ENCODE results near the gene C16orf54. TPM values are rescaled to one million over a fixed set of nuclear protein-coding genes. Genes with fewer than 3 reads are reported as not detected.
"Not testable (repeated sequence)": the region's sequence is repeated elsewhere in the genome, so short reads cannot be mapped to it uniquely, and the experiment has no call there.

The C16orf54 gene
- total RNA-seq, 2 donors from 2014 or later = 1.1 to 1.2 TPM

DNA sequence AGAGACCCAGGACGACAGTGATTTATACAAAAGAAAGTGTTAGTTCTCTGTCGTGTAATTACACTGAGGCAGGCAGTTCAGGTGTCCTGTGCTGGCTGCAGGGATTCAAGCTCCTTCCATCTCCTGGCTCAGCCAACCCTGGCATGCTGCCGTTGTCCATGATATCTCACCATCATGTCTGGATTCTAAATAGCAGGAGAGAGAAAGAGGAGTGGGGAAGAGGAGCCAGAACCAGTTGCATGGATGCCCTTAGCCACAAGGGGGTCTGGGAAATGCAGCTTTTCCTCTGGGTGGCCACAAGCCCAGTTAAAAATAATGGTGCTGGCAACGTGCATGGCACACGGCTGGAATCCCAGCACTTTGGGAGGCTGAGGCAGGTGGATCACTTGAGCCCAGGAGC, 9.7 kb downstream of the C16orf54 start:
- Histone ChIP-seq H3K27me3 (replicated peaks; ENCODE audit: insufficient read depth) (no peaks in the 10 kb centered on the region), H3K4me3 (no peak overlapping the region), H3K27ac (no peak overlapping the region), H3K9me3 (no peaks in the 10 kb centered on the region), H3K4me1 (replicated peaks) (peaks cover 4% of the 10 kb centered on the region), H3K36me3 (no peaks in the 10 kb centered on the region)
- intact Hi-C loops (cut with DNase I) = no loop called here
- WGBS = 35% methylated on average over 5 of the region's 5 CpGs
- no peak for TF ChIP-seq POLR2A (IDR thresholded peaks at IDR 0.05)
- TF ChIP-seq POLR2AphosphoS5 (IDR thresholded peaks at IDR 0.05) = no peak
- TF ChIP-seq, protein P1, sequence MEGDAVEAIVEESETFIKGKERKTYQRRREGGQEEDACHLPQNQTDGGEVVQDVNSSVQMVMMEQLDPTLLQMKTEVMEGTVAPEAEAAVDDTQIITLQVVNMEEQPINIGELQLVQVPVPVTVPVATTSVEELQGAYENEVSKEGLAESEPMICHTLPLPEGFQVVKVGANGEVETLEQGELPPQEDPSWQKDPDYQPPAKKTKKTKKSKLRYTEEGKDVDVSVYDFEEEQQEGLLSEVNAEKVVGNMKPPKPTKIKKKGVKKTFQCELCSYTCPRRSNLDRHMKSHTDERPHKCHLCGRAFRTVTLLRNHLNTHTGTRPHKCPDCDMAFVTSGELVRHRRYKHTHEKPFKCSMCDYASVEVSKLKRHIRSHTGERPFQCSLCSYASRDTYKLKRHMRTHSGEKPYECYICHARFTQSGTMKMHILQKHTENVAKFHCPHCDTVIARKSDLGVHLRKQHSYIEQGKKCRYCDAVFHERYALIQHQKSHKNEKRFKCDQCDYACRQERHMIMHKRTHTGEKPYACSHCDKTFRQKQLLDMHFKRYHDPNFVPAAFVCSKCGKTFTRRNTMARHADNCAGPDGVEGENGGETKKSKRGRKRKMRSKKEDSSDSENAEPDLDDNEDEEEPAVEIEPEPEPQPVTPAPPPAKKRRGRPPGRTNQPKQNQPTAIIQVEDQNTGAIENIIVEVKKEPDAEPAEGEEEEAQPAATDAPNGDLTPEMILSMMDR (IDR thresholded peaks at IDR 0.05) = no peak
- DNase-seq (ENCODE audit: low spot score) = no peak

DNA sequence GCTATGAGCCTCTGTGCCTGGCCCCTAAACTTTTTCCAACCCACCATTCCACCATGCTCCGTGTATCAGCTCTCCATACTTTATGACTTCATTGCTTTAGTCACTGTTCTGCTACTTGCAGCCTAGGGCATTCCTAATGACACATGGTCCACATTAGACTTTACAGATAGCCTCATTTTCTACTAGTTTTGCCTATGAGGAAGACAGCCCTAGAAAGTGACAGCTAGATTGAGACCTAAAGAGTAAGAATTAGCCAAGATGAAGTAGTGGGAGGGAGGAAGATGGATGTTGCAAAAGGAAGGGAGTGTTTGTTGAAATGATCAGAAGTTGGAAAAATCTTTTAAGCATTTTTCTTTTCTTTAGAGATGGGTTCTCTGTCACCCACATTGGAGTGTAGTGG, 11.0 kb downstream of the C16orf54 start:
- 90% methylated on average over 1 of the region's 1 CpG for WGBS
- H3K27ac ChIP-seq = no peak overlapping the region
- intact Hi-C loops (cut with DNase I) = no loop called here

GRCh38 chr16:29731768-29732601, 13.8 kb downstream of the C16orf54 start:
- DNase-seq (ENCODE audit: low spot score); intact Hi-C loops (cut with DNase I); H3K4me3 ChIP-seq; H3K9me3 ChIP-seq; H3K27me3 ChIP-seq (replicated peaks; ENCODE audit: insufficient read depth); H3K27ac ChIP-seq; H3K36me3 ChIP-seq; H3K4me1 ChIP-seq (replicated peaks): not testable (repeated sequence)
- WGBS = 86% methylated on average over 13 of the region's 13 CpGs

More for the DNA sequence above, 11.0 kb downstream of the C16orf54 start:
- Histone ChIP-seq H3K27me3 (replicated peaks; ENCODE audit: insufficient read depth) (no peaks in the 10 kb centered on the region), H3K4me1 (replicated peaks) (no peaks in the 10 kb centered on the region), H3K9me3 (no peaks in the 10 kb centered on the region), H3K36me3 (no peaks in the 10 kb centered on the region), H3K4me3 (no peak overlapping the region)
- DNase-seq (ENCODE audit: low spot score) = no peak
- TF ChIP-seq POLR2A (IDR thresholded peaks at IDR 0.05) = no peak
- TF ChIP-seq, protein P1 (IDR thresholded peaks at IDR 0.05) = no peak
- TF ChIP-seq POLR2AphosphoS5 (IDR thresholded peaks at IDR 0.05) = no peak

DNA sequence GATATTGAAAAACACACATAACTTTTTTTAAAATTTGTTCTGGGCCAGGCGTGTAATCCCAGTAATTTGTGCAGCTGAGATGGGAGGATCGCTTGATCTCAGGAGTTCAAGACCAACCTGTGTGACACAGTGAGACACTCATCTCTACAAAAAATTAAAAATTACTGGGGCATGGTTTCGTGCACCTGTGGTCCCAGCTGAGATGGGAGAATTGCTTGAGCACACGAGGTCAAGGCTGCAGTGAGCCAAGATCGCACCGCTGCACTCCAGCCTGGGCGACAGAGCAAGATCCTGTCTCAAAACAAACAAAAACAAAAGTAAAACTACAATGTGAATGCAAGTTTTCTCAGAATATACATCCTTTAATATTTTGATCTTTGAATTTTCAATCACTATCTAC, 15.1 kb downstream of the C16orf54 start:
- no peak for DNase-seq (ENCODE audit: low spot score)
- intact Hi-C loops (cut with DNase I) = no loop called here
- no peak overlapping the region for H3K27ac ChIP-seq
- 71% methylated on average over 7 of the region's 7 CpGs for WGBS
- H3K9me3 ChIP-seq = no peaks in the 10 kb centered on the region
- TF ChIP-seq POLR2A (IDR thresholded peaks at IDR 0.05) = no peak
- TF ChIP-seq POLR2AphosphoS5 (IDR thresholded peaks at IDR 0.05) = no peak
- TF ChIP-seq, protein P1 (IDR thresholded peaks at IDR 0.05) = no peak
- no peak overlapping the region for H3K4me3 ChIP-seq
- no peaks in the 10 kb centered on the region for H3K27me3 ChIP-seq (replicated peaks; ENCODE audit: insufficient read depth)
- H3K4me1 ChIP-seq (replicated peaks) = no peaks in the 10 kb centered on the region
- no peaks in the 10 kb centered on the region for H3K36me3 ChIP-seq

- no peak overlapping the region for H3K4me3 ChIP-seq
- intact Hi-C loops (cut with DNase I) = no loop called here
- no peak for DNase-seq (ENCODE audit: low spot score)
Observed at GRCh38 chr16:29729116-29729521, 16.7 kb downstream of the C16orf54 start.

More at GRCh38 chr16:29729116-29729521, 16.7 kb downstream of the C16orf54 start:
- TF ChIP-seq POLR2AphosphoS5 (IDR thresholded peaks at IDR 0.05) = peak; percentile 28
- TF ChIP-seq, protein P1 (IDR thresholded peaks at IDR 0.05) = peak in 3 of 4 experiments; percentile 13 to 59 (median 37)
- TF ChIP-seq POLR2A (IDR thresholded peaks at IDR 0.05) = no peak
- no peak overlapping the region for H3K27ac ChIP-seq
- no peaks in the 10 kb centered on the region for H3K4me1 ChIP-seq (replicated peaks)
- WGBS = 26% methylated on average over 6 of the region's 6 CpGs
- H3K9me3 ChIP-seq = no peaks in the 10 kb centered on the region
- no peaks in the 10 kb centered on the region for H3K36me3 ChIP-seq
- H3K27me3 ChIP-seq (replicated peaks; ENCODE audit: insufficient read depth) = no peaks in the 10 kb centered on the region
